ENCODE results near the gene C12orf60.

DNA sequence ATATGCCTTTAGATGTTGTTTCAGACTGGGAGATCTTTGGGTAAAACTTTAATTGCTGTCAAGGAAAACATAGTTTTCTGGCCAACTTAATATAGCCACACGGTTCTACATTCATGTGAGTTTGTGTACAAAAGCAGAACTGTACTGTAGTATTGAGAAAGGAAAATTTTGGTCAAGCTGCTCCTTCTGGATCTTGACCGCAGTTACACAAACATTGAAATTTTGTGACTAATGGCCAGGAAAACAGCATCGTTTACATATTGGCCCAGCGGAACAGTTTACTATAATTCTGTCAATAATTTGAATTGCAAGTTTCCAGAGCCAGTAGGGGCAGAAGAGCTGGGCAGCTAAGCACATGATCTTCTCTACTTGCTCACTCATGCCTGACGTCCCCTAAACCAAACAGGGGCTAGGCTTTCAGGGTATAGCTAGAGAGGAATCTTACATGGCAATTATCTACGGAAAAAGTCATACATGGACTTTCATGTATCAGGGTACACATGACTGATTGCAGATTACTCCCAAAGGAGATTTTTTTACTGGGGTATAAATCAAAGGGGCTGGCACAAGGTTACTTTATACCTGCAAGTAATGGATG is 51.2 kb downstream of the C12orf60 start:
- TF ChIP-seq CTCF (IDR thresholded peaks at IDR 0.05), result no peak
- no peak for TF ChIP-seq EP300 (IDR thresholded peaks at IDR 0.05)
